ENCODE data around the gene FARP1. TPM values are rescaled to one million over a fixed set of nuclear protein-coding genes. Genes with fewer than 3 reads are reported as not detected.
A peak's percentile ranks its signal among the peaks of the same experiment; 100 is the strongest.

FARP1 gene
- total and polyA plus RNA-seq, 2 experiments from 2014 or later: 43.2 to 44.2 TPM

- Histone ChIP-seq H3K36me3 (no peaks in the 10 kb centered on the region), H3K4me3 (no peak overlapping the region), H3K9me3 (ENCODE audit: low read depth) (no peaks in the 10 kb centered on the region), H3K27me3 (no peaks in the 10 kb centered on the region), H3K27ac (no peak overlapping the region), H3K4me1 (ENCODE audit: low read depth) (peaks cover 72% of the 10 kb centered on the region)
- no peak for TF ChIP-seq CTCF (IDR thresholded peaks at IDR 0.05; ENCODE audit: low read depth, low read length)
- DNase-seq (ENCODE audit: low read depth in 1 of 2, low spot score in 1 of 2): no peak
Observed at GRCh38 chr13:98487016-98487415, 344.1 kb downstream of the FARP1 start.

GRCh38 chr13:98487522-98487921 is 344.6 kb downstream of the FARP1 start:
- Histone ChIP-seq H3K4me1 (ENCODE audit: low read depth) (peaks cover 71% of the 10 kb centered on the region), H3K9me3 (ENCODE audit: low read depth) (no peaks in the 10 kb centered on the region), H3K36me3 (no peaks in the 10 kb centered on the region), H3K27ac (no peak overlapping the region), H3K4me3 (no peak overlapping the region), H3K27me3 (no peaks in the 10 kb centered on the region)
- no peak for DNase-seq (ENCODE audit: low read depth in 1 of 2, low spot score in 1 of 2)
- TF ChIP-seq CTCF (IDR thresholded peaks at IDR 0.05; ENCODE audit: low read depth, low read length): no peak

- Histone ChIP-seq H3K9me3 (ENCODE audit: low read depth) (no peaks in the 10 kb centered on the region), H3K27me3 (no peaks in the 10 kb centered on the region), H3K27ac (no peak overlapping the region), H3K4me1 (ENCODE audit: low read depth) (peaks cover 59% of the 10 kb centered on the region), H3K4me3 (no peak overlapping the region), H3K36me3 (no peaks in the 10 kb centered on the region)
- no peak for TF ChIP-seq CTCF (IDR thresholded peaks at IDR 0.05; ENCODE audit: low read depth, low read length)
- no peak for DNase-seq (ENCODE audit: low read depth in 1 of 2, low spot score in 1 of 2)
Observed at GRCh38 chr13:98488736-98489135, 345.8 kb downstream of the FARP1 start.

- Histone ChIP-seq H3K4me1 (ENCODE audit: low read depth) (peaks cover 52% of the 10 kb centered on the region), H3K27ac (peak overlapping the region; percentile 19)
- DNase-seq (ENCODE audit: low read depth in 1 of 2, low spot score in 1 of 2): no peak
Observed at GRCh38 chr13:98489446-98490194, 346.7 kb downstream of the FARP1 start.

GRCh38 chr13:98490195-98490836 is 347.4 kb downstream of the FARP1 start:
- no peak overlapping the region for H3K4me3 ChIP-seq
- TF ChIP-seq CTCF (IDR thresholded peaks at IDR 0.05; ENCODE audit: low read depth, low read length): no peak
- H3K4me1 ChIP-seq (ENCODE audit: low read depth): peaks cover 46% of the 10 kb centered on the region
- no peaks in the 10 kb centered on the region for H3K27me3 ChIP-seq
- H3K27ac ChIP-seq: no peak overlapping the region
- H3K36me3 ChIP-seq: no peaks in the 10 kb centered on the region
- no peaks in the 10 kb centered on the region for H3K9me3 ChIP-seq (ENCODE audit: low read depth)
- DNase-seq (ENCODE audit: low read depth in 1 of 2, low spot score in 1 of 2): no peak

More at GRCh38 chr13:98489446-98490194, 346.7 kb downstream of the FARP1 start:
- H3K36me3 ChIP-seq: no peaks in the 10 kb centered on the region
- no peaks in the 10 kb centered on the region for H3K9me3 ChIP-seq (ENCODE audit: low read depth)
- H3K27me3 ChIP-seq: no peaks in the 10 kb centered on the region
- no peak overlapping the region for H3K4me3 ChIP-seq
- no peak for TF ChIP-seq CTCF (IDR thresholded peaks at IDR 0.05; ENCODE audit: low read depth, low read length)
